DOHH2 (cell line): ENCODE results near the gene C20orf204.

Source experiments
- CTCF ChIP-seq: fragments of 200-600 bp; sonication (generic); IDR thresholded peaks from one replicate; pipeline ENCODE4 v1.5.1; 2014; ENCODE audit warnings: antibody characterized with exemption, mild to moderate bottlenecking, low read depth, low read length; ENCODE audit not compliant: poor library complexity, severe bottlenecking
- EZH2phosphoT487 ChIP-seq: fragments of 200-600 bp; sonication (generic); IDR thresholded peaks from 2 replicates; pipeline ENCODE4 v1.6.1; 2017; ENCODE audit warnings: borderline replicate concordance, mild to moderate bottlenecking, antibody characterized with exemption, low read length, moderate library complexity, mixed read lengths

GRCh38 chr20:64024141-64024990, 11.6 kb upstream of the C20orf204 start:
- no peak for TF ChIP-seq CTCF
- TF ChIP-seq EZH2phosphoT487: no peak
